GM21737 (cell line): ENCODE measurements around the gene HS6ST2.

Experiments used
- ATAC-seq: cut with Tn5 transposase; IDR thresholded peaks from one replicate; pipeline ENCODE4 v1.9.1; 2021; ENCODE audit warnings: mild to moderate bottlenecking, moderate library complexity; ENCODE audit not compliant: unreplicated experiment

HS6ST2 gene

GRCh38 chrX:132689612-132690563, 268.5 kb downstream of the HS6ST2 start:
- ATAC-seq = no peak

GRCh38 chrX:132685276-132685675, 273.2 kb downstream of the HS6ST2 start:
- ATAC-seq = no peak

GRCh38 chrX:132677233-132677716, 281.2 kb downstream of the HS6ST2 start:
- no peak for ATAC-seq

GRCh38 chrX:132676561-132677186, 281.8 kb downstream of the HS6ST2 start:
- no peak for ATAC-seq

GRCh38 chrX:132676102-132676501, 282.3 kb downstream of the HS6ST2 start:
- no peak for ATAC-seq

- ATAC-seq = no peak
Observed at GRCh38 chrX:132673331-132673730, 285.1 kb downstream of the HS6ST2 start.

GRCh38 chrX:132671229-132671641, 287.2 kb downstream of the HS6ST2 start:
- ATAC-seq = no peak

GRCh38 chrX:132669142-132669541, 289.3 kb downstream of the HS6ST2 start:
- ATAC-seq = no peak

- ATAC-seq = no peak
Observed at GRCh38 chrX:132668178-132668577, 290.3 kb downstream of the HS6ST2 start.

GRCh38 chrX:132665676-132666075, 292.8 kb downstream of the HS6ST2 start:
- ATAC-seq = no peak

- no peak for ATAC-seq
Observed at GRCh38 chrX:132664273-132664672, 294.2 kb downstream of the HS6ST2 start.

GRCh38 chrX:132662844-132663243, 295.6 kb downstream of the HS6ST2 start:
- no peak for ATAC-seq

- no peak for ATAC-seq
Observed at GRCh38 chrX:132657876-132658275, 300.6 kb downstream of the HS6ST2 start.

GRCh38 chrX:132652871-132653270, 305.6 kb downstream of the HS6ST2 start:
- ATAC-seq = no peak

GRCh38 chrX:132651421-132652086, 306.9 kb downstream of the HS6ST2 start:
- no peak for ATAC-seq

GRCh38 chrX:132648895-132649294, 309.5 kb downstream of the HS6ST2 start:
- no peak for ATAC-seq

- no peak for ATAC-seq
Observed at GRCh38 chrX:132639446-132639845, 319.0 kb downstream of the HS6ST2 start.

GRCh38 chrX:132638313-132638712, 320.1 kb downstream of the HS6ST2 start:
- no peak for ATAC-seq

- ATAC-seq = no peak
Observed at GRCh38 chrX:132636080-132636479, 322.3 kb downstream of the HS6ST2 start.

GRCh38 chrX:132634521-132634920, 323.9 kb downstream of the HS6ST2 start:
- no peak for ATAC-seq

GRCh38 chrX:132631579-132632232, 326.7 kb downstream of the HS6ST2 start:
- no peak for ATAC-seq
